ENCODE results near the gene PPIF. TPM values are rescaled to one million over a fixed set of nuclear protein-coding genes. Genes with fewer than 3 reads are reported as not detected.

The PPIF gene
- total RNA-seq, 1 experiment from 2014 or later, result 80.9 TPM

- no peak for TF ChIP-seq SOX15 (CRISPR knock-in tag; IDR thresholded peaks at IDR 0.05)
Observed at GRCh38 chr10:79372871-79373270, 25.6 kb downstream of the PPIF start (continued).

GRCh38 chr10:79374312-79375191 lies 27.3 kb downstream of the PPIF start:
- Mint-ChIP-seq H3K4me1 (peaks cover 2% of the 10 kb centered on the region), H3K27ac (no peak overlapping the region), H3K9me3 (peaks cover 15% of the 10 kb centered on the region), H3K4me3 (no peak overlapping the region), H3K27me3 (ENCODE audit: low read depth) (peaks cover 3% of the 10 kb centered on the region), H3K36me3 (peaks cover 2% of the 10 kb centered on the region; the same call in 1 of the 2 replicates)
- DNase-seq (ENCODE audit: low spot score) (peak; percentile 90), ATAC-seq (peak; percentile 86)
- TF ChIP-seq TEAD1 (CRISPR knock-in tag; IDR thresholded peaks at IDR 0.05) (0 out of 2 replicates have a peak, but pooled peaks have one; percentile 36), NFATC4 (CRISPR knock-in tag; IDR thresholded peaks at IDR 0.05) (no peak), TEAD4 (CRISPR knock-in tag; IDR thresholded peaks at IDR 0.05) (no peak), FOXK1 (CRISPR knock-in tag; IDR thresholded peaks at IDR 0.05) (no peak), ATF6 (CRISPR knock-in tag; IDR thresholded peaks at IDR 0.05) (no peak), IRF2 (CRISPR knock-in tag; IDR thresholded peaks at IDR 0.05; ENCODE audit: borderline replicate concordance, low read depth) (no peak), EMX1 (CRISPR knock-in tag; IDR thresholded peaks at IDR 0.05) (no peak), CTCF (IDR thresholded peaks at IDR 0.05) (peak; percentile 98)
- ChIA-PET CTCF (interaction anchor here (0.5 to 4.3 kb wide), 46 partner anchors 8 to 271 kb away, joined by 3 to 120 read pairs (median 5); partner anchors contain the start of genes PPIF and ZCCHC24), POLR2A (interaction anchor here (0.7 kb wide), 1 partner anchor 15 kb away, joined by 3 read pairs; no protein-coding TSS in a partner anchor)

- peaks cover 10% of the 10 kb centered on the region for H3K9me3 Mint-ChIP-seq
- no peak for DNase-seq (ENCODE audit: low spot score)
- no peak for ATAC-seq
- H3K4me1 Mint-ChIP-seq, result peaks cover 2% of the 10 kb centered on the region
- CTCF ChIA-PET, result interaction anchor here (0.6 to 4.3 kb wide), 5 partner anchors 29 to 272 kb away, joined by 4 to 120 read pairs (median 6); partner anchors contain the start of gene PPIF
- POLR2A ChIA-PET, result no interaction called here
- no peak for TF ChIP-seq IRF1 (CRISPR knock-in tag; IDR thresholded peaks at IDR 0.05)
- no peak overlapping the region for H3K4me3 Mint-ChIP-seq
- H3K36me3 Mint-ChIP-seq, result peaks cover 2% of the 10 kb centered on the region; the same call in 1 of the 2 replicates
- H3K27ac Mint-ChIP-seq, result no peak overlapping the region
- H3K27me3 Mint-ChIP-seq (ENCODE audit: low read depth), result peaks cover 3% of the 10 kb centered on the region
Observed at GRCh38 chr10:79375321-79376077, 28.2 kb downstream of the PPIF start.

GRCh38 chr10:79376078-79376628 lies 28.9 kb downstream of the PPIF start:
- ATAC-seq, result no peak
- H3K9me3 Mint-ChIP-seq, result peaks cover 5% of the 10 kb centered on the region
- no peak overlapping the region for H3K4me3 Mint-ChIP-seq
- no peak for DNase-seq (ENCODE audit: low spot score)
- ChIA-PET POLR2A (no interaction called here), CTCF (interaction anchor here (0.6 to 4.3 kb wide), 4 partner anchors 29 to 272 kb away, joined by 4 to 120 read pairs (median 10); partner anchors contain the start of gene PPIF)
- H3K27ac Mint-ChIP-seq, result no peak overlapping the region
- peaks cover 2% of the 10 kb centered on the region; the same call in 1 of the 2 replicates for H3K36me3 Mint-ChIP-seq
- peaks cover 3% of the 10 kb centered on the region for H3K27me3 Mint-ChIP-seq (ENCODE audit: low read depth)
- peaks cover 2% of the 10 kb centered on the region for H3K4me1 Mint-ChIP-seq
- TF ChIP-seq USF1 (CRISPR knock-in tag; IDR thresholded peaks at IDR 0.05) (no peak), NR3C1 (CRISPR knock-in tag; conservative IDR thresholded peaks at IDR 0.05; ENCODE audit: low read depth) (no peak), IRF2 (CRISPR knock-in tag; IDR thresholded peaks at IDR 0.05; ENCODE audit: borderline replicate concordance, low read depth) (no peak), PRRX2 (CRISPR knock-in tag; IDR thresholded peaks at IDR 0.05) (no peak), TP53 (CRISPR knock-in tag; IDR thresholded peaks at IDR 0.05) (no peak), MXD4 (CRISPR knock-in tag; IDR thresholded peaks at IDR 0.05; ENCODE audit: borderline replicate concordance) (no peak), ZNF396 (CRISPR knock-in tag; IDR thresholded peaks at IDR 0.05; ENCODE audit: borderline replicate concordance) (no peak), AR (CRISPR knock-in tag; IDR thresholded peaks at IDR 0.05) (no peak)

Measured in WTC11 (cell line).